SIG-M5 treated with dmso at 0.1 percent for 504 hours (cell line): ENCODE measurements around the gene GLDN.

Experiments
- DNase-seq: peaks from one replicate; lab custom pipeline; 2025; ENCODE audit not compliant: unreplicated experiment; lab: John Stamatoyannopoulos, UW

The GLDN gene

GRCh38 chr15:51356147-51356546 is 14.7 kb downstream of the GLDN start:
- DNase-seq = no peak

- no peak for DNase-seq
Measured at GRCh38 chr15:51356983-51357382, 15.5 kb downstream of the GLDN start.

GRCh38 chr15:51359981-51360380 is 18.5 kb downstream of the GLDN start:
- peak; percentile 27 for DNase-seq

GRCh38 chr15:51363383-51363782 is 21.9 kb downstream of the GLDN start:
- no peak for DNase-seq

GRCh38 chr15:51365417-51365816 is 24.0 kb downstream of the GLDN start:
- DNase-seq = no peak

- DNase-seq = no peak
Measured at GRCh38 chr15:51366071-51366470, 24.6 kb downstream of the GLDN start.

GRCh38 chr15:51366920-51367319 is 25.5 kb downstream of the GLDN start:
- DNase-seq = peak; percentile 19

- peak; percentile 10 for DNase-seq
Measured at GRCh38 chr15:51367322-51367976, 26.0 kb downstream of the GLDN start.

GRCh38 chr15:51368307-51368706 is 26.9 kb downstream of the GLDN start:
- DNase-seq = no peak

- DNase-seq = no peak
Measured at GRCh38 chr15:51368751-51369450, 27.4 kb downstream of the GLDN start.

GRCh38 chr15:51369451-51369761 is 28.0 kb downstream of the GLDN start:
- DNase-seq = no peak

GRCh38 chr15:51371266-51371665 is 29.8 kb downstream of the GLDN start:
- no peak for DNase-seq

- no peak for DNase-seq
Measured at GRCh38 chr15:51374131-51374530, 32.7 kb downstream of the GLDN start.

GRCh38 chr15:51375966-51376640 is 34.6 kb downstream of the GLDN start:
- no peak for DNase-seq

GRCh38 chr15:51377038-51377786 is 35.8 kb downstream of the GLDN start:
- DNase-seq = no peak

GRCh38 chr15:51378406-51378805 is 37.0 kb downstream of the GLDN start:
- no peak for DNase-seq

- no peak for DNase-seq
Measured at GRCh38 chr15:51379390-51379789, 37.9 kb downstream of the GLDN start.

GRCh38 chr15:51380999-51381806 is 39.7 kb downstream of the GLDN start:
- DNase-seq = peak; percentile 86

- peak; percentile 56 for DNase-seq
Measured at GRCh38 chr15:51382787-51383186, 41.3 kb downstream of the GLDN start.

- DNase-seq = no peak
Measured at GRCh38 chr15:51386029-51386428, 44.6 kb downstream of the GLDN start.

- DNase-seq = no peak
Measured at GRCh38 chr15:51386486-51386885, 45.0 kb downstream of the GLDN start.
